Measurements from ENCODE around the gene DVL1. TPM values are rescaled to one million over a fixed set of nuclear protein-coding genes. Genes with fewer than 3 reads are reported as not detected.

DVL1 gene
- total RNA-seq, 1 experiment from 2014 or later: 71.0 TPM

GRCh38 chr1:1348420-1349255, 580 bp downstream of the DVL1 start:
- Histone ChIP-seq H3K9me3 (ENCODE audit: control insufficient read depth, low read depth, low read length) (no peaks in the 10 kb centered on the region), H3K23me2 (ENCODE audit: insufficient read length, low read depth, low read length, poor library complexity, severe bottlenecking) (peaks cover 9% of the 10 kb centered on the region), H3K79me2 (ENCODE audit: insufficient read depth, low read length) (peaks cover 3% of the 10 kb centered on the region; the same call in 1 of the 2 replicates), H4K8ac (replicated peaks; ENCODE audit: insufficient read length, low read depth, low read length) (no peak overlapping the region), H4K5ac (ENCODE audit: insufficient read length, low read depth, low read length) (no peak overlapping the region), H2BK5ac (ENCODE audit: insufficient read length, low read length) (no peak overlapping the region), H2BK20ac (ENCODE audit: low read depth, low read length, poor library complexity, severe bottlenecking) (no peak overlapping the region), H3K14ac (ENCODE audit: insufficient read depth, low read length) (no peak overlapping the region; the same call in 1 of the 2 replicates), H3K4ac (ENCODE audit: low read depth, low read length) (no peak overlapping the region), H3K18ac (ENCODE audit: insufficient read length, low read depth, low read length) (no peak overlapping the region), H2AFZ (ENCODE audit: low read length) (no peak overlapping the region), H2BK12ac (ENCODE audit: insufficient read length, low read depth, low read length) (no peak overlapping the region), H3K56ac (ENCODE audit: insufficient read length, low read depth, low read length) (no peak overlapping the region), H3K4me2 (ENCODE audit: insufficient read depth, insufficient read length, low read length) (peak overlapping the region; percentile 90), H3K4me1 (ENCODE audit: insufficient read depth, low read length) (no peaks in the 10 kb centered on the region; the same call in 1 of the 2 replicates), H3K27ac (ENCODE audit: insufficient read length, low read depth, low read length) (no peak overlapping the region), H4K20me1 (ENCODE audit: control insufficient read depth, insufficient read depth, insufficient read length) (peaks cover 3% of the 10 kb centered on the region), H2BK120ac (ENCODE audit: low read depth, low read length, poor library complexity, severe bottlenecking) (no peak overlapping the region), H3K79me1 (ENCODE audit: insufficient read depth, low read depth, low read length, poor library complexity, severe bottlenecking) (peaks cover 13% of the 10 kb centered on the region), H3T11ph (ENCODE audit: low read length) (no peak overlapping the region), H3K27me3 (ENCODE audit: insufficient read depth, low read length) (no peaks in the 10 kb centered on the region), H2AK5ac (ENCODE audit: insufficient read length, low read length) (no peak overlapping the region), H3K23ac (ENCODE audit: insufficient read length, low read depth, low read length) (no peak overlapping the region), H4K91ac (ENCODE audit: insufficient read length, low read depth, low read length) (no peak overlapping the region), H2BK15ac (ENCODE audit: low read depth, low read length) (no peak overlapping the region), H3K9ac (ENCODE audit: extremely low read depth, insufficient read length, low read length) (peak overlapping the region; percentile 3)
- DNase-seq: no peak
- Mint-ChIP-seq H3K4me3 (peak overlapping the region; percentile 72 to 84), H3K4me1 (peaks cover 20 to 36% of the 10 kb centered on the region in 2 experiments), H3K36me3 (ENCODE audit: insufficient read depth in 1 of 3, low read depth in 3 of 3) (peaks cover 0 to 8% (median 2%) of the 10 kb centered on the region in 3 experiments; a peak in 1 of 7 replicates), H3K27me3 (ENCODE audit: low read depth) (peaks cover 13% of the 10 kb centered on the region), H3K9me3 (no peaks in the 10 kb centered on the region), H3K27ac (no peak overlapping the region)
- no peak for TF ChIP-seq CTCF (conservative IDR thresholded peaks at IDR 0.05)
- no CpG with 5 or more reads among the region's 109 CpGs for WGBS (ENCODE audit: extremely low coverage, insufficient read length, low lambda C conversion rate)
